T follicular helper cell (primary cell): Measurements from ENCODE around the gene PPP1R15A.
"Not testable (repeated sequence)": the region's sequence is repeated elsewhere in the genome, so short reads cannot be mapped to it uniquely, and the experiment has no call there.

ENCODE experiments used
- DNase-seq: peaks from one replicate; pipeline ENCODE4 v3.0.0-alpha.2; 2020; ENCODE audit warnings: low read depth
- total RNA-seq, 2 experiments: gene quantifications; one replicate each; lab custom pipeline; 2026; lab: John Stamatoyannopoulos, UW

The PPP1R15A gene
- total RNA-seq, result 333 to 378 reads per million in 2 experiments

DNA sequence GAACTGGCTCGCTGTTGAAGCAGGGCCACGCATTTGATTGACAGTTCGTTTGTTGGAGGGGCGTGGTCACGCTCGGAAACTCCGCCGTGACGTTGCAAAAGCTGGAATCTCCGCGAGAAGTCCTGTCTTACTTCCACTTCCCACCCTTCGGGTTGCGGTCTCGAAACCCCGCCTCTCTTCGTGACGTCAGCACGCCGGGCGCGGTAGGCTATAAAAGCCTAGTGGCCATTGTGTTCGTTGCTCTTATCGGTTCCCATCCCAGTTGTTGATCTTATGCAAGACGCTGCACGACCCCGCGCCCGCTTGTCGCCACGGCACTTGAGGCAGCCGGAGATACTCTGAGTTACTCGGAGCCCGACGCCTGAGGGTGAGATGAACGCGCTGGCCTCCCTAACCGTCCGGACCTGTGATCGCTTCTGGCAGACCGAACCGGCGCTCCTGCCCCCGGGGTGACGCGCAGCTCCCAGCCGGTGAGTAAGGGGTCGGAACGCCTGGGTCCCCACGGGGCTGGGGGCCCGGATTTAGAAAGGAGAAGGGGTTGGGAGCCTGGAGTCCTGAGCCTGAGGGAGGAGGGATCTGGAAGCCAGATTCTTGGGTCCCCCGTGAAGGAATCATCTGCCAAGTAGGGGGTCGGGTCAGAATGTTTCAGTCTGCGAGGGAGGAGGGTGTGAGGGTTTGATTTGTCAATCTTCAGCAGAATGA lies at the start of gene PPP1R15A:
Gene PPP1R15A, plus strand, starts transcription at position 240 of the 702 bp plus-strand sequence. CDS start 813 bp downstream, outside the sequence.
- DNase-seq, result peak; percentile 97

- no peak for DNase-seq
These were observed 49.7 kb upstream of the PPP1R15A start for GRCh38 chr19:48822514-48822913.

DNA sequence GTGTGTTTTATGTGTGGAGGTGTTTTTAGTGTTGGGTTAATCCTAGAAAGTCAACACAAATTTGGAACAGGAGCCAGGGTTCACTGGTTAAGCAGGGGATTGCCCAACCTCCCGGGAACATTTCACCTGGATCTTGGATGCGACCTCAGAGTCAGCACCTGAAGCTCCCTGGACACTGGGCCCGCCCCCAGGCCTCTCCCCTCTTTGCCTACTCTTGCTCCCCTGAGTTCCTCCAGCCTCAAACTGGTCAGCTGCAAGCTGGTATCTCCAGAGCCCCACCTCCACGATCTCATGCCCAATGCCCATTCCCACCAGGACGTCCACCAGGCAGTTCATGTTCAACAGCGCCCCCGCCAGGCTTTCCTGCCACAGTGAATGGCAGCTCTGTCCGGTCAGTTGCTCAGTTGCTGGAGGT lies 45.6 kb upstream of the PPP1R15A start:
- DNase-seq, result no peak

GRCh38 chr19:48830088-48830487 lies 42.1 kb upstream of the PPP1R15A start:
- DNase-seq, result no peak

DNA sequence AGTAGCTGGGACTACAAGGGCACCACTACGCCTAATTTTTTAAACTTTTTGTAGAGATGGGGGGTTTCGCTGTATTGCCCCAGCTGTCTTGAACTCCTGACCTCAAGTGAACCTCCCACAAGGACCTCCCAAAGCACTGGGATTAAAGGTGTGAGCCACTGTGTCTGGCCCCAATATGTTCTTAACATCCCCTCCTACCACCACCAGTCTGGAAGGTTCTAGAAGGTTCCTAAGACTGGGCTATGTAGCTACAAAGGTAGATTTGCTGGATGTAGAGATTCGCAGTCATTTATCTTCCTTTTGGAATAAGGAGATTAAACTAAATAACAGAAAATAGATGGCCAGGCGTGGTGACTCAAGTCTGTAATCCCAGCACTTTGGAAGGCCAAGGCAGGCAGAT lies 41.3 kb upstream of the PPP1R15A start:
- DNase-seq, result no peak

DNA sequence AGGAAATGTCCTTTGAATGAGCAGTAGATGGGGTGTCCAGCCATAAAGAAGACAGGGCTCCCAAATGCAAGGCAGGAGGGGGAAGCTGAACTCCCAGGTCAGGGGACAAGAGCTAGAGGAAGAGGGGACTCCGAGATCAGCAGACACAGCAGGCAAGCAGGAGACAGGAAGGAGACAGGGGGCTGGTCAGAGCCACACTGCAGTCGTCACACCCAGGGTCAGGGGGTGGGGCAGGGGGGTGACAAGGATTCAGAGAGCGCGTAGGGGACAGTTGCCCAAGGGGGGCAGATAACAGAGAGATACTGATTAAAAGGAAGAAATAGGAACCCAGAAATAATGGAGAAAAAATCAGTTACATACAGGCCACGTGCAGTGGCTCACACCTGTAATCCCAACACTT lies 39.2 kb upstream of the PPP1R15A start:
- DNase-seq, result no peak

DNA sequence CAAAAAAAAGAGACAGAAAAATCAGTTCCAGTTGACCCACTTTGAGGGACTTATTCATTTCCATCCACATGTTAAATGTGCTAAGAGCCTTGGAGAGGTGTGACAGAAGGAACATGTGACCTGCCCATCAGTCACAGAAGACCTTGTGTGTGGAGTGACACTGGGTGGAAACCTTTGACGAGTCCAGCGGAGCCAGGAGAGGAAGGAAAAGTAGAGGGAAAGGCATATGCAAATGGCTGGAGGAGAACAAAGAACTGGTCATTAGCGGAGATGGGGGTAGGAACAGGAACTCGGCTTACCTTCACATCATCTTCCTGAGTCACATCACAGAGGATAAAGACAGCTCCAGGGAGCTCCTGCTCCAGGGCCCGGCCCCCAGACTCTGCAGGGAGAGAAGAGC lies 38.2 kb upstream of the PPP1R15A start:
- DNase-seq, result no peak

- peak; percentile 90 for DNase-seq
These were observed 36.5 kb upstream of the PPP1R15A start for GRCh38 chr19:48835734-48836088.

DNA sequence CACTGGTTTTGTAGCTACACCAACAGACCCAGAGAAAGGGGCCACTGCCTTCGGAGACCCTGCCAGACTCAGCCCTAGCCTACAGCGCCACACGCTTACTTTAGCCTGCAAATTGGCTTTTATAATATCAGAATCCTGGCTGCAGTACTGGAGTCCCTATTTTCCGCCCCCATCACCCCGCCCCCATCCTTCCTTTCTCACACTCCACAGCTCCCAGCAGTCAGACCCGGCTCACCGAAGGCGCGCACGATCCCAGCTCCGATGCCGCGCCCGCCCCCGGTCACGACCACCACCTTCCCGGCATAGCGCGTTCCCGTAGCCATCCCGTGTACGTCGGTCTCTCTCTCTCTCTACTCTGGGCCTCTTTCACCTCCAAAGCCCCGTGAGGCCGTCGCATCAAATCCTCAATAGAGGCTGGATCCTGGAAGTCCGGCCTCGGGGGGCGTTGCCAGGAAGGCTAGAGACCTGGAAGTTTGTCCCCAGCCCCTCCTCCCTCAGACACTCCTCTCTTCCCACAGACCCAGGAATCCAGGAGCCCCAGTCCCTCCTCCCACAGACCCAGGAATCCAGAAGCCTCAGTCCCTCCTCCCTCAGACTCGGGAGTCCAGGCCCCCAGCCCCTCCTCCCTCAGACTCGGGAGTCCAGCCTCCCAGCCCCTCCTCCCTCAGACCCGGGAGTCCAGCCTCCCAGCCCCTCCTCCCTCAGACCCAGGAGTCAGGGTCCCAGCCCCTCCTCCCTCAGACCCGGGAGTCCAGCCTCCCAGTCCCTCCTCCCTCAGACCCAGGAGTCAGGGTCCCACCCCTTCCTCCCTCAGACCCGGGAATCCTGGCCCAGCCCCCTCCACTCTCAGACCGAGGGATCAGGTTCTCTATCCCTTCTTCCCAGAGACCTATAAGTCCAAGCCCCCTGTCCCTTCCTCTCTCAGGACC lies 35.9 kb upstream of the PPP1R15A start, which contains the start of gene HSD17B14:
Gene HSD17B14, minus strand, starts transcription at position 403 of the 929 bp plus-strand sequence. Its CDS starts 80 bp downstream, at position 323.
- no peak for DNase-seq

DNA sequence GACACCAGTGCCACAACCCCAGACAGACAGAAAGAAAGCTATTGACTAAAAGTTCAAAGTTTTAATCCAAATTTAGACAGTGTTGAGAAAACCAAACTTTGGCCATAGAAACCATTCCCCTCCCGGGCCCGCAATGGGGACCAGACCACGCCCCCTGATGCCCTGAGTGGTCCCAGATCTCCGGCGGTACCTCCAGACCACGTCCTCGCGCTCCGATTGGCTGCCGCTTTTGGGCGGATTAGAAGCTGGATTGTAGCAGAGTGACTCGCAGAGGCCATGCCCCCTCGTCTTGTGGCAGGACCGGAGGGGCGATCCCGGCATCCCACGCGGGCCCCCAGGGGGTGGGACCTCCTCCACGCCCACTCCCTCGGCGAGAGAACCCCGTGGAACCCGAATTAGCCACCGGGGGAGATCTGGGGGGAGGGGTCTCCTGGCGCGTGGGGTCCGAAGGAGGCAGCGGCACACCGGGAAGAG lies 35.1 kb upstream of the PPP1R15A start:
- peak; percentile 71 for DNase-seq

- no peak for DNase-seq
These were observed 34.5 kb upstream of the PPP1R15A start for GRCh38 chr19:48837687-48838086.

- DNase-seq, result no peak
These were observed 31.2 kb upstream of the PPP1R15A start for GRCh38 chr19:48841047-48841446.

DNA sequence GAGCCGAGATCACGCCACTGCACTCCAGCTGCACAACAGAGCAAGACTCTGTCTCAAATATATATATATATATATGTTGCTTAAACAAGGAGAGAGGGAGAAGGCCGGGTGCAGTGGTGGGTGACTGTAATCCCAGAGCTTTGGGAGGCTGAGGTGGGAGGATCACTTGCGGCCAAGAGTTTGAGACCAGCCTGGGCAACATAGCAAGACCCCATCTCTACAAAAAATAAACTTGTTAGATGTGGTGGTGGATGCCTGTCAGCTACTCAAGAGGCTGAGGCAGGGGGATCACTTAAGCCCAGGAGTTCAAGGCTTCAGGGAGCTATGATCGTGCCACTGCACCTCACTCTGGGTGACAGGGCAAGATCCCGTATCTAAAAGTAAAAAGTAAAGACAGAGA lies 30.6 kb upstream of the PPP1R15A start:
- no peak for DNase-seq

DNA sequence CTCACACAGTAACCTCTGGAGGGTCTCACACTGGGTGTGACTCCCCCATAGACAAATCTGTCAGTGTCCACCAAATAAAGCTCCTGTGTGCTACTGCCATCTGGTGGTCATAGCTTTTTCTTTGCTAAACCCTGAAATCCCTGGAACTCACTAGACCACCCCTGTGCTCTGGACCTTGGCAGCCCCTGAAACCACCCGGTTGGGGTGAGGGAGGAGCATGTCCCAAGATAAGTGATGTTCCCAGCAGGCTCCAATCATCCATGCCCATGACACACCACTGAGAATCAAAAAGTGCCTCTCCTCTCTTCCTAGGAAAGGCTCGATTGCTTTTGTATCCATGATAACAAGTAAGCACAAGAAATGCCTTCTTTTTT lies 29.4 kb upstream of the PPP1R15A start:
- DNase-seq, result peak; percentile 37

DNA sequence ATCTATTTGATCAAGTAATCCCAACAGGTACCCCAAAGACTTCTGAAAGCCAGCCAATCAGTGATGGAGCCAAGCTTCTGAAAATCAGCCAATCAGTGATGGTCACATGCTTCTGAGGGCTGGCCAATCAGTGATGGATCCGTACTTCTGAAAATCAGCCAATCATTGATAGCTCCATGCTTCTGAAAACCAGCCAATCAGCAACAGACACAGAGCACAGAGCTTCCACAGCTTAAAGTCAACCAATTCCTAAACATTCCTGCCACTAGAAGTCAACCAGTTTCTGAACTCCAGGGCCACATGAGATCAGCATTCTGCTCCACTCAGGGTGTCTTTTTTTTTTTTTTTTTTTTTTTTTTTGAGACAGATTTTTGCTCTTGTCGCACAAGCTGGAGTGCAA lies 27.7 kb upstream of the PPP1R15A start:
- DNase-seq, result no peak

DNA sequence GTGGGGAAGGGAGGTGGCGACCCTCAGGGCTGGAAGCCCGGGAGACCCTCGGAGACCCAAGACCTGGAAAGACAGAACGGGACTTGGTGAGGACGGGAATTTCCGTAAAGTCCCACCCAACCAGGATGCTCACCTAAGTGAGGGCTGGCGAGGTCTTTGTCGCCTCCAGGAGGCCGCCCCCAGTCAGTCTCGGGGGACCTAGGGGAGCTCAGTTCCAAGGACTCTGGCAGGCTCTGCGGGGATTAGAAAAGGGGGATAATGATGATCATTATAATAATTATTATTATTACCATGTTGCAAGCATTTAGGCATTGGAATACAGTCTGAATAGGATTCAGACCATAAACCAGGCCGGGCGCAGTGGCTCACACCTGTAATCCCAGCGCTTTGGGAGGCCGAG lies 26.8 kb upstream of the PPP1R15A start:
- DNase-seq, result no peak

GRCh38 chr19:48846659-48847058 lies 25.6 kb upstream of the PPP1R15A start:
- not testable (repeated sequence) for DNase-seq

GRCh38 chr19:48852292-48852691 lies 19.9 kb upstream of the PPP1R15A start:
- DNase-seq, result no peak

GRCh38 chr19:48853483-48853882 lies 18.7 kb upstream of the PPP1R15A start:
- no peak for DNase-seq

DNA sequence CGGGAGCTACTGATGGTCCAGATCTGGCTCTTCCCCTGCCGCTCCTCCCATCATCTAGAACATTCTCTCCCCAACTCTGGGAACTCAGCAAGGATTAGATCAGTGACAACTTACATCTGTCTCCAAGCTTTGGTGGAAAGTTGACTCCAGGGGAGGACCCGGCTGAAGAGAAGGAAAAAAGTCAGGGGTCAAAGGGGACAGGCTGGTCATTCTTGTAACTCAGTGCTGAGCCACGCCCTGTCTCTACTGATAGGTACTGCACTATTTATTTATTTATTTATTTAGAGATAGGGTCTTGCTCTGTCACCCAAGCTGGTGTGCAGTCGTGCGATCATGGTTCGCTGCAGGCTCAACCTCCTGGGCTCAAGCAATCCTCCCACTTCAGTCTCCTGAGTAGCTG lies 18.1 kb upstream of the PPP1R15A start:
- DNase-seq, result no peak

- DNase-seq, result no peak
These were observed 15.3 kb upstream of the PPP1R15A start for GRCh38 chr19:48856921-48857320.

DNA sequence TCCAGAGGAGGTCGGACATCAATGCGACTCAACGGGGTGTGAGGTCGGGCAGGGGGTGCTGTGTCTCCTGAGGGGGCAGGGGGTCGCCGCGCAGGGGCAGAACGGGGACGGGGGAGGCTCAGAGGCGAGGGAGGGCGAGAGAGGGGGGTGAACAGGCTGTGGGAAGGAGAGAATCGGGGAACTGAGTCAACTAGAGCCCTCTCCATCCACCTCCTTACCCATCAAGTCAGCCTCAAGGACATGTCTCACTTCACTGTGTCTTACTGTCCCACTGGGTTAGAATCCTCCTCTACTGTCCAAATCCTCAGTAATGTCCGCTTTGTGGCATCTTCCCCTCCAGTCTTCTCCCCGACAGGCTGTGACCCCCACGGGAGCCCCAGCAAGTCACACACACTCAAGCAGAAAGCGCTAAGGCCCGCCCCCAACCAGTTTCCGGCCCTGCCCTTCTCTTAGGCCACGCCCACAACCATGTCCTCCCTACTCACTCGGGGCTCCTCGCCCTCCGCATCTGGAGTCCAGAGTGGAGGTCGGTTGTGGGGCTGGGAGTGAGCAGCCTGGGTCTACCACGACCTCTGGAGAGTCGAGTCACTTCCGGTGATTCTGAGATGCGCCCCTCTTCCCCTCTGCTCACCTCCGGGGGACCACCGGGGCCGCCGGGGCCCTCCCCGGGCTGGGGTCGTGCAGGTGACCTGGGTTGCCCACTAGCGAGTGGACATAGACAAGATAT lies 13.1 kb upstream of the PPP1R15A start:
- DNase-seq, result peak; percentile 73
